Astrocyte of the hippocampus (primary cell): ENCODE results near the gene RBFA.

Experiments
- DNase-seq: peaks from one replicate; pipeline ENCODE4 v3.0.0; 2011; ENCODE audit warnings: low read depth, low spot score

RBFA gene

DNA sequence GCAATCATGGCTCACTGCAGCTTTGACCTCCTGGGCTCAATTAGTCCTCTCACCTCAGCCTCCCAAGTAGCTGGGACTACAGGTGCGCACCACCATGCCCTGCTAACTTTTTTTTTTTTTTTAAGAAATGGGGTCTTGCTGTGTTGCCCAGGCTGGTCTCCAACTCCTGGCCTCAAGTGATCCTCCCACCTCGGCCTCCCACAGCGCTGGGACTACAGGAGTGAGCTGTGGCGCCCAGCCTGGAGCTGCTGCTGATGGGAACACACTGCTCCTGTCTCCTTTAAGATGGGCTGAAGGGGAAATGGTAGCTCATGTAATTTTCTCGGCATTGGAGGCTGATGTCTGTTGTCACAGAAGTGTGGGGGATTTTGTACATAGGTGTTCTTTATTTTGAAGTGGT is 39.9 kb downstream of the RBFA start:
- no peak for DNase-seq

DNA sequence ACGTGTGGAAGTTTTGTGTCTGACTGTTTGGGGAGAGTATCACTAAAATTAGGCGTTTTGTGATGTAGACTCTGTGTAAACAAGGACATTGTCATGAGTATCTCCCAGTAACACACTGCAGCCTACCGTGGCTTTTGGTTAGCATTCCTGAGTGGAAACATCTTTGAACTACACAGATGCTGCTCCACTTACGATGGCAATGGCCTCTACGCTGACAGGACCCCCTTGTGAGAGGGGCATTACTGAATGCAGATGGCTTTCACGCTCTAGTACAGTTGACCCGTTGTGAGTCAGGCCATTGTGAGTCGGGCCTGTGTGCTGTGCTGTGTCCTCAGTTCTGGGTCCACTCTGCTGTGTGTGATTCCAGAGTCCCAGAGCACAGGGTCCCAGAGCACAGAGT is 40.5 kb downstream of the RBFA start:
- DNase-seq: peak; percentile 9

DNA sequence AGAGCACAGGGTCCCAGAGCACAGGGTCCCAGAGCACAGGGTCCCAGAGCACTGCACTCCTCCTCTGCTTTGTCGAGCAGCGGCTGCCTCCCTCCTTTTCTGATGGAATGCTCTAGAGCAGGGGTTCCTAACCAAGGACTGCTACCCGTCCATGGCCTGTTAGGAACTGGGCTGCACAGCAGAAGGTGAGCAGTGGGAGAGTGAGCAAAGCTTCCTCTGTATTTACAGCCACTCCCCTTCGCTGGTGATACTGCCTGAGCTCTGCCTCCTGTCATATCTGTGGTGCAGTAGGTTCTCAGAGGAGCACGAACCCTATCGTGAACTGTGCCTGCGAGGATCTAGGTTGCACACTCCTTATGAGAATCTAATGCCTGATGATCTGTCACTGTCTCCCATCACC is 41.7 kb downstream of the RBFA start:
- no peak for DNase-seq

DNA sequence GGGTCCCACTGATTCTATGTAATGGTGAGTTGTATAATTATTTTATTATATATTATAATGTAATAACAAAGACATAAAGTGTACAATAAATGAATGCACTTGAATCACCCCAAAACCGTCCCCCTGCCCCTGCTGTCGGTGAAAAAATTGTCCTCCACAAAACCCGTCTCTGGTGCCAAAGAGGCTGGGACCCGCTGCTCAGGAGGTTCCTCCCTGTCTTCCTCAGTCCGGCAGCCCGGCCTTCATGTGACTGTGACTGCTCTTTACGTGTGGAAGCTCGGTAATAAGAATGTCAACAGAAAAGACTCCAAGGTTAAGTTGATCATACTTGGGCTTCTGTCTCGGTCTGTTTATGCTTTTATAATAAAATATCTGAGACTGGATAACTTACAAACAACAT is 42.1 kb downstream of the RBFA start:
- DNase-seq: no peak

DNA sequence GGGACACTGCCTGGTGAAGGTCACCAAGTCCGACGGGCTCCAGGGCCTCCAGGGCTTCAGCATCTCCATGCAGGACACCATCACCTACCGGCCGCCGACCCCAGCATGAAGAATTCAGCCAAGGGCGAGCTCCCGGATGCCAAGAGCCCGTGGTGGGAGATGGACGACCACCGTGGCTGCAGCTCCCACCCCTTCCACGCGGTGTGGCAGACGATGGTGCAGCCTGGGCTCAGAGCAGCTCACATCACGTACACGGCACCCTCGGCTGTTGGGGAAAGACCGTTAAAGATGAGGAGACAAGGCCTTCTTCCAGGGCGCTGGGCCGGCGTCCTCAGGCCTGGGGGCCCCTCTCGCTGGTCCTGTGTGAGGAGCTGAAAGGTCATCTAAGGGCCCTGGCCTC is 43.6 kb downstream of the RBFA start:
- DNase-seq: no peak
